Measurements from ENCODE around the gene VAPB.
"Not testable (repeated sequence)": the region's sequence is repeated elsewhere in the genome, so short reads cannot be mapped to it uniquely, and the experiment has no call there.

The VAPB gene

DNA sequence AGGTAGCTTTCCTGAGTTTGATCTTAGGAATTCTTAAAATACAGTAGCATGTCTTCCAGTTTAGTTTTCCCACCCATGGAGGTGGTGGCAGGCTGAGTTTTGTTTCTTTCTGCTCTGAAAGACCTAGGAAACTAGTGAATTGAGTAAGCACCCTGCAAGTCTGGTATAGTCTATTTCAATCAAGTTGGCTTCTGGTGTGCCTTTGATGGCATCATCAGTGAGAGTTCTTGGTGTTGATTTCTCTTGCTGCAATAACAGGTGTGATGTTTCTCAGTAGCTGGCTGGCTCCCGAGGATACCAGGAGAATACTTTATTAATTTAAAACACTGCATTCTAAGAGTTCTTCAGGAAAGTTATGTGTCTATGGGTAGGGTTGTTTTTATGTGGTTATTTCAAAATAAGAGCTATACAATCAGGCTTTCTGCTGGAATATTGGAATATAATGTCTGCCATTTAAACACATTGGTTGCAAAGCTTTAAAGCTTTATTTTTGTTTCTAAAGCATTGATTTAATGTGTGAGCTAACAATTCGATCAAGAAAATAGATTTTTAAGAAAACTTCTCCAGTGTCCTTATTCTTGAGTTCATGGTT lies 19.0 kb downstream of the VAPB start:
- DNase-seq (ENCODE audit: low read depth in 2 of 2), result no peak

DNA sequence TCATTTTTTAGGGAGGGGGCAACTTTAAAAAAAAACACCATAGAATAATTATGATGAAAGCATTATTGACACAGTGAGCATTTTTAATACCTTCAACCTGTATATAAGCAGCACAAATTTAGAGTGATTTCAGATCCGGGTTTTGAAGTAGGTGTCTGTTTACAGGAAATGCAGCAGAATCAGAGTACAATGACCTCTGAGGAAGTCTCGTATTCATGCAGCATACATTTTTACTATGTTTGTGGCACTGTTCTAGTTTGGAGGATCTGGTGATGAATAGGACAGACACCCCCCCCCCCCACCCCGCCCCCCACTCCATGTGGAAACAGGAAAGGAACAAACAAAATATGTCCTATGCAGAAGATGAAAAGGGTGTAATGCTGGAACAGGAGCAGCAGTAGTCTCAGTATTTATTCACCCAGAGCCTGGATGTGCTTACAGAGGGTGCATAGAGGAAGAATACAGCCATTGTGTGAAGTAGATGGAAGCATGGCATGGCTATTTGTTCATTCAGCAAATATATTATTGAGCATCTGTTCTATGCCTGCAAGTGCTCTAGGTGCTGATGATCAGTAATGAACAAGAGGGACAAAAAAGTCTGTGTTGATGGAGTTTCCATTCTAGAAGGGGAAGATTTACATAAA lies 19.7 kb downstream of the VAPB start:
- DNase-seq (ENCODE audit: low read depth in 2 of 2), result no peak

DNA sequence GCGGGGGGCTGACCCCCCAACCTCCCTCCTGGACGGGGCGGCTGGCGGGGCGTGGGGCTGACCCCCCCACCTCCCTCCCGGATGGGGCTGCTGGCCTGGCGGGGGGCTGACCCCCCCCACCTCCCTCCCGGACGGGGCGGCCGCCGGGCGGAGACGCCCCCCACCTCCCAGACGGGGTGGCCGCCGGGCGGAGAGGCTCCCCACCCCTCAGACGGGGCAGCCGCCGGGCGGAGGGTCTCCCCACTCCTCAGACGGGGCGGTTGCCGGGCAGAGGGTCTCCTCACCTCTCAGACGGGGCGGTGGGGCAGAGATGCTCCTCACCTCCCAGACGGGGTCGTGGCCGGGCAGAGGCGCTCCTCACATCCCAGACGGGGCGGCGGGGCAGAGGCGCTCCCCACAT lies 25.2 kb downstream of the VAPB start:
- DNase-seq (ENCODE audit: low read depth in 2 of 2), result not testable (repeated sequence)

GRCh38 chr20:58414786-58415185 lies 25.8 kb downstream of the VAPB start:
- not testable (repeated sequence) for DNase-seq (ENCODE audit: low read depth in 2 of 2)

GRCh38 chr20:58416057-58416456 lies 27.0 kb downstream of the VAPB start:
- no peak for DNase-seq (ENCODE audit: low read depth in 2 of 2)

GRCh38 chr20:58416835-58417234 lies 27.8 kb downstream of the VAPB start:
- DNase-seq (ENCODE audit: low read depth in 2 of 2), result no peak

DNA sequence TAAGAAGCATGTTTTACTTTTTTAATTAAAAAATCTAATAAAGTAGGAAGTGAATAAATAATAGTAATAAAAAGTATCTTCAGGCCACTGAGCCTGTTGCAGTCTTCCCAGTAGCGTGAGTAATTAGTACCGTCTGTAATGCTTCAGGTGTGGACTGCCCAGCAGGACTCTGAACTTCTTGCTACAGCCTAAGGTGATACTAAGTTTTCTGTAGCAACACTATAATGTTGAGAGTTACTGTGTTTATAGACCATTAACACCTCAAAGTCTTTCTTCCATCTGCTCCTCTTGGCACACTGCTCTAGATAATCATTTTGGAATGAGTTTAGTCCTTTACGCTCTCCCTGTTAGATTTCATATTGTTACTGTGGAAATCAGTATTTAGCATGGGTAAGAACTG lies 28.4 kb downstream of the VAPB start:
- DNase-seq (ENCODE audit: low read depth in 2 of 2), result no peak

DNA sequence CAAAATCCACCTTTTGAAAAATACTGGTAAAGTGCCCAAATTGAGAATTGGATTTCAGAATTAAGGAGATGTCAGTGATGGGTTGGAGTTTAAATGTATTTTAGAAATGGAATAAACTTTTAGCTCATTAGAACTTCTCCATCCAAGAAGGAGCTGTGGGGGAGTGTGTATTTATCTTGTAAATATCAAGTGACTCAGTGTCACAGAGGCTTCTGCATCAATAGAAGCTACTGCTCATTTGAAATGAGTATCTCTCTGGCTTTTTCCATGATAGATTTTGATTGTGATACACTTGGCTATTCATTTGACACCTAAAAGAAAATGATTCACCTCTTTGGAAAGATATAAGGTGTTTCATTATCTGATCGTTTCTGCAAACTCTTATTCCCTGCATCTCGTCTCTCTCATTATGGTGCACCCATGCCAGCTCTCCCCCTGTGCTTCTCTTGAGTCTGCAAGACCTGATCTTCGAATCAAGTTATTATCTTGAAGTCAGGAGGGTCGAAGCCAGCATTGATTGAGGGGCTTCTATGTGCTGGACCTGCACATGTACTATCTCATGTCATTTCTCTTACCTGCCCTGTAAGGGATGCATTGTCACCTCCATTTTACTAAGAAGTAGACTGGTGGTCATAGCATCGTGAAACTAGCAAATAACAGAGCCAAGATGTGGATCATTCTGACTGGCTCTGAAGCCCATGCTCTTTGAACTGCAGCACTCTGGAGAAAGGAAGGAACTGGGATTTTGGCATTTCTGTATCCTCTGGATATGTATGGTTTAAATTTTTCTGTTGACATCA lies 30.1 kb downstream of the VAPB start:
- DNase-seq (ENCODE audit: low read depth in 2 of 2), result no peak

DNA sequence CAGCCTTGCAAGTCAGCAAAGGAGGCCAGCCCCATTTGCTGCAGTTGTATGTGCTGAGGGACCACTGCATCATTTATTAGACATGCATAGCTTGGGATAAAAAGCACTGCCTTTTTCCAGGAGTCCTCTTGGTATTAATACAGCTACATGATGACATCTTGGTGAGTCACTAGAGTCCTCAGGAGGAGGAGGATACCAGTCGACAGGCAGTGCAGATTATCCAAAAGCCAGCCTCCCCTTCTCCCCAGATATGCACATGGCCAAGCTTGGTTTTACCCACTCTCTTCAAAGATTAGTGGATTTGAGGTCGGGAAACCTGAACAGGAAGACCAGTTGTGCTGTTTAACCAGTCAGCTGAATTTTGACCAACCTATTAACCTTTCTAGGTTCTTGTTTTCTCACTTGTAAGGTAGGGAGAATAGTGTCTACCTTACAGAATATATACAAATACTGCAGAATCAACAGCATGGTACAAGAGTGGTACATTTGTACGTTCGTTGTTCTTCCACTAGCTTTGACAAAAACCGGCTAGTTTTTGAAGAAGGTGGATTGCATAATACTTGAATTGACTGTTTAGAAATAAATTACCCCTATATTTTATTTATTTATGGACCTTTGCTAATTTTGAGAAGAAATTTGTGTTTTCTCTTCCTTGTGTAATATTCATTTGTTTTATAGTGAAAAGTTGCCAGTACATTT lies 31.9 kb downstream of the VAPB start:
- no peak for DNase-seq (ENCODE audit: low read depth in 2 of 2)

- DNase-seq (ENCODE audit: low read depth in 2 of 2), result no peak
Observed at GRCh38 chr20:58421497-58421850, 32.4 kb downstream of the VAPB start.

DNA sequence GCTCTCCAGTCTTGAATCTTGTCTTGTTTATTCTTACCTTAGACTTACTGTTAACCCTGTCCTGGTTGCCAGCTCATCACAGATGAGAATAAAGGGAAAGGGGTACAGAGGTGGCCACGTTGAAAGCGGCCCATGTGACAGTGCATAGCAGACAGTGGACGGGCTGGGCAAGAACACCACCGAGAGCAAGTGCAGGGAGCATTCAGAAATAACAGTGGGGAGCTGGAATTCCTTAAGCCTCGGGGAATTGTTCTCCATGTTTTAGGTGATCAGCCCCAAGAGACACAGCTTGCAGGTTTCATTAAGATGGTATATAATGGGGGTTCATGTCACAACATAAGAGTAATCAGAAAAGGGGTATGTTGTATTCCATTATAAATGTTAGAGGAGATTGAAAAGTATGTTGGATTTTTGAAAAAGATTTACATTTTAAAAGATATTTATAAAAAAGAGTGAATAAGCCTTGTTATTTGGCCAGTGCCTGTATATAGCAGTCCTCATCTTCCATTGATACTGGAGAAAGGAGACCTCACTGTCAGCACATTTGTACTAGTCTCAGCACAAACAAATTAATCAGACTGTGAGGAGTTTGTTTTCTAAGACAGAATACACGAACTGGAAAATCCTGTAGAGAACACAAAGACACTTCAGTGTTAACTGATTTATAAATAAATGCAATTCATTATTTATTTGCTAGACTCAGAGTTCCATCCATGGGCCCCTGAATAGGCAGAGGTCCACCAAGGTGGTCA lies 35.4 kb downstream of the VAPB start:
- no peak for DNase-seq (ENCODE audit: low read depth in 2 of 2)

- DNase-seq (ENCODE audit: low read depth in 2 of 2), result not testable (repeated sequence)
Observed at GRCh38 chr20:58427571-58427970, 38.5 kb downstream of the VAPB start.

- no peak for DNase-seq (ENCODE audit: low read depth in 2 of 2)
Observed at GRCh38 chr20:58428364-58428763, 39.3 kb downstream of the VAPB start.

DNA sequence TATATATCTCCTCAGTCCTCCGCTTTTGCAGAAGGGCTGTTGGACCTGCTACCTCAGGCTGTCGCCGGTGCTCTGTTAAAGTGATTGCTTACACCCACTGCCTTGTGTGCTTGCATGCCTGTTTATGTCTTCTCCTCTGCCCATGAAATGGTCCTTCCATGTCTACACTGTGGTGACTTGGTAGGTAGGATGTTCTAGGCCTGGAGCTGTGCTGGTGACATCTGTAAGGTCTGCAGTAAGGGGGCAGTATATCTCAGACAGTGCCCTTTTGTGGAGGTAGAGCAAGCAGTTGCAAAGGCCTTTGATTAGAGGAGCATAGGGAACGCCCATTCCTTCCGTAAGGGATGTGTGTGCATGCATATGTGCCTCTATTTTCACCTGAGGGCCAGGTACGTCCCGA lies 40.3 kb downstream of the VAPB start:
- no peak for DNase-seq (ENCODE audit: low read depth in 2 of 2)

GRCh38 chr20:58431134-58431533 lies 42.1 kb downstream of the VAPB start:
- no peak for DNase-seq (ENCODE audit: low read depth in 2 of 2)

DNA sequence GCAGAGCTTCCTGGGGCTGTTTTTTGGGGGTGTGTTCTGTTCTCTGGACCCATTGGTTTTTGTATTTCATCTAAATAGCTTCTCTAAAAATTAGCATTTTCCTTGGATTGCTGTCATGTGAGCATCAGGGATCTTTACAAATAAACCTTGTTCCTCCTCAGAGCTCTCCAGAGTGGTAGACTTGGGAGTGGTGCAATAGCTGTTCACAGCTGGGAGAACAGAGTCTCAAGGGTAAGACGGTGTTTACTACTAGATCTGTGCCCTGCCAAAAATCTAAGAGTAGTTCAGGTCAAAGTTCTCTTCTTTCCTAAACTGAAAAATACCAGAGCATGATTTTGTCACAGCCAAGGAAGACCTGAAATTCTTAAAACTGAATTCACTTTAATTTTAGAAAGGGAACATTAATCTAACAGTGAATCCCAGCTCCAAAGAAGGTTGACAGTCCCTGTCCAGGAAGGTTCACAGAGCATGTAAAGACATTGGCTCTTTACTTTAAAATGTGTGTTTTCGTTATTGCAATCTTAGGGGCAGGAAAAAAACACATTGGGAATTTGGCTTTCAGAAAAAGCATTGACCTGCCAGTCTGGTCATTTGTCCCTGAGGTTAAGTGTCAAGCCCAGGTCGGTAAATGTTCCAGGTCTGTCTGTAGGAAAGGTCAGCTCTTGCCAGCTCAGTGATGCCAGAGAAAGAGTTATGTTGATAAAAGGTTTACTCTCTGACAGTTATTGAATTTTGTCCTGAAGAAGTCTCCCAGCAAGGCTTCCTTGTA lies 43.3 kb downstream of the VAPB start:
- no peak for DNase-seq (ENCODE audit: low read depth in 2 of 2)

GRCh38 chr20:58433029-58433647 lies 44.1 kb downstream of the VAPB start:
- no peak for DNase-seq (ENCODE audit: low read depth in 2 of 2)

DNA sequence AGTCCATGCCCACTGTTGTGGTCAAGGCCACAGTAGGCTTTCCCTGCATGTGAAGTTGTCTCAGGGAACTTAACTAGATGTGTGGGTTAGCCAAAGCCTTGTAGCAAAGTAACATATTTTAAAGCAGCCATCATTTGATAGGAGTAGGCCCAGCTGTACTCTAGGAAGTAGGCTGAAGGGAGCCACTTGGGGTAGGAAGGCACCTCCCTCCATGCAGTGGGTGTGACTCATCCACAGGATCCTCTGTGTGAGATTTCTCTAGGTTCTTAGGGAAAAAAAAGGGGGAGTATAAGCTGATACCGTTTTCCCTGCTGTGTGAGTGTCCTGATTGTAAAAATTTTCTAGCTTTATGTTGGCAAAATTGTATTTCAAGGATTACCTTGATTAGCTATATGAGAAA lies 44.7 kb downstream of the VAPB start:
- DNase-seq (ENCODE audit: low read depth in 2 of 2), result no peak

DNA sequence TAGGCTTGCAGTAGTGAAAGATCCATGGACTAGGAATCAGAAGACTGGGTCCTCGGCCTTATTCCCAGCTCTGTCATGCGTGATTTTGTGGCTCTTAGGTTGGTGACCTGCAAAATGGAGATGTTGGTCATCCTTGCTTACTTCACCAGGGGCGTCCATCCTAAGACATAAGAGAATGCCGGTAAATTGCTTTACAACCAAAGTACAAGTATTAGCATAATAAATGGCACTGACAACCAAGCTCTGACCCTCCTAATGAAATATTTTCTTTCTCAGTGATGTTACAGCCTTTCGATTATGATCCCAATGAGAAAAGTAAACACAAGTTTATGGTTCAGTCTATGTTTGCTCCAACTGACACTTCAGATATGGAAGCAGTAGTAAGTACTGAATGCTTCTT lies 45.3 kb downstream of the VAPB start:
- no peak for DNase-seq (ENCODE audit: low read depth in 2 of 2)

DNA sequence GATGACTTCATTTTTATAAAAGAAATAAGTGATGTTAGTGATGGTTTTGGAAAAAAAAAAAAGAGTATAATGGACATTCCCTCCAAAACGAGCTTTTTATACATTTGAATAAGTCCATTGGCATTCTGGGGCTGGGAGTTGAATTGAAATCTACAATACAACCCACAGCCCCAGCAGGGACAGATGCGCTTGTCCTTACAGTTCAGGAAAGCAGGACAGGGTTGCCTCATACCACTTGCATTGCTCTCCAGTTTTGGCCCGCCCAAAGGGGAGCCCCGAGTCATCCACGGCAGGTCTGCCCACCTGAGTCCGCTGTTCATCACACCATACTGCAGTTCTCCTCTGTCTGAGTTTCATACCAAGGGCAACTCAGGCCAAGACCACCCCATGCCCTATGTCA lies 46.2 kb downstream of the VAPB start:
- DNase-seq (ENCODE audit: low read depth in 2 of 2), result no peak
